Measurements from ENCODE around the gene THBS3. TPM values are rescaled to one million over a fixed set of nuclear protein-coding genes. Genes with fewer than 3 reads are reported as not detected.
A peak's percentile ranks its signal among the peaks of the same experiment; 100 is the strongest.
"Not testable (repeated sequence)": the region's sequence is repeated elsewhere in the genome, so short reads cannot be mapped to it uniquely, and the experiment has no call there.

The THBS3 gene
- total and polyA plus RNA-seq, 2 donors (not counting 1 experiment from before 2014, with no cell fraction given), result 36.8 to 39.6 TPM

DNA sequence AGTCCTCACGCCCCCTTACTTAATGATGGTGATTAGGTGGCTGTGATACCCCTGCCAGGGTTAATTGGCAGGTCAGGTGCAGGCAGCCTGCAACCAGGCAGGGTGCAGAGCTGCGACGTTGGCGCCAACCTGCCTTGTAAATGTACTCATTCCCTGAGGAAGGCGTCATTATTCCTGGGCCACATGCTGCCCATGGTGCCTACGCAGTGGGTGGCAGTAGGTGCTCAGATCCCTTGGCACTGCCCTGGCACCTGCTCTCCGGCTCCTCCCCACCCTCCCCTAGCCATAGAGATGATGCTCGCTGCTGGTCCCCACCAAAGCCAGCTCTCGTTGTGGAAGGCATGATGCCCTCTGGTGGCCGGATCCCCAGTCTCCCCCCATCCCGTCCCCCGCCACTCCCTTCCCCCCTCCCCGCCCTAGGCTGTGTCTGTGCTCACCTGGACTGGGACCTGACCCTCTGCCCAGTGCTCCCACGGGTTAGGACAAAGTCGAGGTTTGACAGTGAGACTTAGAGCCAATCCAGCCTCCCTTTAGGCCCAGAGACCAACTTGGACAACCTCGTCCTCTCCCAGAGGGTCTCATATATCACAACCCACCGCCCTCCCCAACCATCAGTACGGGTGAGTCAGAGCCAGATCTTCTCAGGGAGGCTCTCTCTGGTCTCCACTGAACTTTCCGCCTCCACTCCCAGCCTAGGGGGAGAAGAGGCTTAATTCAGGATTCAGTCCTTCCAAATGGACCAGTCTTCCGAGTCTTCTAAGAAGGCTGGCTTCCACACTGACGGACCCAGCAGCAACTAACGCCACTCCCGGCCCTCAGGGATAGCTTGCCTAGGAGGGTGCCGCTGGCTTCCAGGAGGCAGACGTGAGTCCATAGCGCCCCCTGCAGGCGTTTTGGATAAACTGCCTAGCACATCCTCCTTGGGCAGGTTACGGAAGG, 40.3 kb downstream of the THBS3 start:
- H3K36me3 ChIP-seq (ENCODE audit: control insufficient read depth, insufficient read depth, low read length), result peaks cover 2% of the 10 kb centered on the region
- no peaks in the 10 kb centered on the region for H4K20me1 ChIP-seq (ENCODE audit: control insufficient read depth, extremely low read depth, insufficient read depth, low read length)
- H3K9ac ChIP-seq (ENCODE audit: insufficient read depth, low read length), result no peak overlapping the region
- no peak overlapping the region for H2AFZ ChIP-seq (ENCODE audit: low read length)
- H3K9me3 ChIP-seq (ENCODE audit: control insufficient read depth, insufficient read depth, low read depth, low read length), result no peaks in the 10 kb centered on the region
- H3K27me3 ChIP-seq (ENCODE audit: control insufficient read depth, insufficient read depth, low read length), result peaks cover 3% of the 10 kb centered on the region
- peak; percentile 51 for TF ChIP-seq EZH2 (IDR thresholded peaks at IDR 0.05; ENCODE audit: low read length, missing control alignments)
- TF ChIP-seq, protein P1, sequence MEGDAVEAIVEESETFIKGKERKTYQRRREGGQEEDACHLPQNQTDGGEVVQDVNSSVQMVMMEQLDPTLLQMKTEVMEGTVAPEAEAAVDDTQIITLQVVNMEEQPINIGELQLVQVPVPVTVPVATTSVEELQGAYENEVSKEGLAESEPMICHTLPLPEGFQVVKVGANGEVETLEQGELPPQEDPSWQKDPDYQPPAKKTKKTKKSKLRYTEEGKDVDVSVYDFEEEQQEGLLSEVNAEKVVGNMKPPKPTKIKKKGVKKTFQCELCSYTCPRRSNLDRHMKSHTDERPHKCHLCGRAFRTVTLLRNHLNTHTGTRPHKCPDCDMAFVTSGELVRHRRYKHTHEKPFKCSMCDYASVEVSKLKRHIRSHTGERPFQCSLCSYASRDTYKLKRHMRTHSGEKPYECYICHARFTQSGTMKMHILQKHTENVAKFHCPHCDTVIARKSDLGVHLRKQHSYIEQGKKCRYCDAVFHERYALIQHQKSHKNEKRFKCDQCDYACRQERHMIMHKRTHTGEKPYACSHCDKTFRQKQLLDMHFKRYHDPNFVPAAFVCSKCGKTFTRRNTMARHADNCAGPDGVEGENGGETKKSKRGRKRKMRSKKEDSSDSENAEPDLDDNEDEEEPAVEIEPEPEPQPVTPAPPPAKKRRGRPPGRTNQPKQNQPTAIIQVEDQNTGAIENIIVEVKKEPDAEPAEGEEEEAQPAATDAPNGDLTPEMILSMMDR (conservative IDR thresholded peaks at IDR 0.05 in 1 of 2, IDR thresholded peaks at IDR 0.05 in 1 of 2; ENCODE audit: low read depth in 1 of 2, low read length in 2 of 2), result peak; percentile 81 to 94
- peak; percentile 59 to 83 for DNase-seq (ENCODE audit: low read depth in 2 of 2)
- H3K4me3 ChIP-seq (replicated peaks in 1 of 4; ENCODE audit: control extremely low read depth in 1 of 4, insufficient read depth in 1 of 4, low read depth in 3 of 4, low read length in 4 of 4), result no peak overlapping the region
- peaks cover 8% of the 10 kb centered on the region for H3K4me1 ChIP-seq (ENCODE audit: control insufficient read depth, extremely low read depth, insufficient read depth, low read length)
- peaks cover 6% of the 10 kb centered on the region for H3K79me2 ChIP-seq (ENCODE audit: control insufficient read depth, insufficient read depth, low read length)
- H3K4me2 ChIP-seq (ENCODE audit: extremely low read depth, insufficient read depth, low read length), result peak overlapping the region; percentile 54
- no peak overlapping the region for H3K27ac ChIP-seq (ENCODE audit: insufficient read depth, low read length)

DNA sequence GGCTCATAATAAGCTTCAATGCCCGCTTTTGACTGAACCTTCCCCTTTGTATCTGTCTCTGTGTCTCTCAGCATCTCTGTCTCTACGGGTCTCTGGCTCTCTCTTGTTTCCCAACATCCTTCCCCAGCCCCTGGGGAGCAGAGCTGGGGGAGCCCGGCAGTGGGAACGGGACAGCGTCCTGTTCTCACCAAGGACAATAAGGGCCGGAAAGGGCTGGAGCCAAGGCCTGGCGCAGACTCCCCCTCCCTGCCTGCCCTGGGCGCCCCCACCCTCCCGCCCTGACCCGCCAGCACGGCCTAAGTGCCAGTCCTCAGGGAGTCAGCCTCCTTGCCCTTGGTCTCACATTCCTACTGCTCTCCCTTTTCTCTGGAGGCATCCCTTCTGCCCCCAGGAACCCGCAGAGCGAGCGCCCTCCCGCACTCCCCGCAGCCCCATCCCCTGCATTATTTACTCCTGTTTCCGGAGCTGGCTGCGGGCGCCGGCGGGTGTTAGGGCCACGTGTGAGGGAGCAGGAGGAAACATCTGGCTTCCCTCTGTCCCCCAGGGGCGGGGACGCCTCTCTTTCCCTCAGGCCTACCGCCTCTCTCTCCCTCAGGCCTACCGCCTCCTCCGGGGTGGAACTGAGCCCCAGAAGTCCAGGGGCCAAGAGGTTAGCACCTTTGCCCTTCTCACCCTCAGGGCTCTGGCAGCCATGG, 41.1 kb downstream of the THBS3 start:
- Histone ChIP-seq H4K20me1 (ENCODE audit: control insufficient read depth, extremely low read depth, insufficient read depth, low read length) (no peaks in the 10 kb centered on the region), H3K79me2 (ENCODE audit: control insufficient read depth, insufficient read depth, low read length) (no peaks in the 10 kb centered on the region), H3K4me2 (ENCODE audit: extremely low read depth, insufficient read depth, low read length) (no peak overlapping the region), H3K27ac (ENCODE audit: insufficient read depth, low read length) (no peak overlapping the region), H3K27me3 (ENCODE audit: control insufficient read depth, insufficient read depth, low read length) (peaks cover 3% of the 10 kb centered on the region), H3K4me1 (ENCODE audit: control insufficient read depth, extremely low read depth, insufficient read depth, low read length) (peaks cover 6% of the 10 kb centered on the region), H2AFZ (ENCODE audit: low read length) (no peak overlapping the region), H3K9ac (ENCODE audit: insufficient read depth, low read length) (no peak overlapping the region), H3K9me3 (ENCODE audit: control insufficient read depth, insufficient read depth, low read depth, low read length) (no peaks in the 10 kb centered on the region), H3K4me3 (replicated peaks in 1 of 4; ENCODE audit: control extremely low read depth in 1 of 4, insufficient read depth in 1 of 4, low read depth in 3 of 4, low read length in 4 of 4) (no peak overlapping the region), H3K36me3 (ENCODE audit: control insufficient read depth, insufficient read depth, low read length) (peaks cover 2% of the 10 kb centered on the region)
- no peak for TF ChIP-seq EZH2 (IDR thresholded peaks at IDR 0.05; ENCODE audit: low read length, missing control alignments)
- TF ChIP-seq, protein P1 (conservative IDR thresholded peaks at IDR 0.05 in 1 of 2, IDR thresholded peaks at IDR 0.05 in 1 of 2; ENCODE audit: low read depth in 1 of 2, low read length in 2 of 2), result no peak
- DNase-seq (ENCODE audit: low read depth in 2 of 2), result peak in 1 of 2 donors; percentile 14

DNA sequence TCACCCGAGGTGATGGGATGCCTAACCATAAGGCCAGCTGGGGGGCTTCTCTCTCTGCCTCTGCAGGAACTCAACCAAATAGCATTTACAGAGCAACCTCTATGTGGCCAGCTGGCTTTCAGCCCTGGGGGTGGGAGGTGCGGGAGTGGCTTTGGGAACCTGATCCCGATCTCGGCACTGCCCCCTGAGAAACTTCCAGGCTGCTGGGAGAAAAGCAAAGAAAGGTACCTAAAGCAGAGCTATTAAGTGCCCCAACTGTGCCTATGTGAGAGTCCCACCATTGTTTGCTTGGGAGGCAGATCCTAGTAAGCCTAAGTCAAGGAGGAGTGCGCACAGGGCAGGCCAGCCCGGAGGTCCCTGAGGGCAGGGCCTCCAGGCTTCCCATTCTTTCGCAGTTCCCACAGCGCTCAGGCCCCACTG, 41.6 kb downstream of the THBS3 start:
- Histone ChIP-seq H3K9me3 (ENCODE audit: control insufficient read depth, insufficient read depth, low read depth, low read length) (no peaks in the 10 kb centered on the region), H3K4me2 (ENCODE audit: extremely low read depth, insufficient read depth, low read length) (no peak overlapping the region), H3K36me3 (ENCODE audit: control insufficient read depth, insufficient read depth, low read length) (peaks cover 2% of the 10 kb centered on the region), H3K79me2 (ENCODE audit: control insufficient read depth, insufficient read depth, low read length) (no peaks in the 10 kb centered on the region), H3K4me3 (replicated peaks in 1 of 4; ENCODE audit: control extremely low read depth in 1 of 4, insufficient read depth in 1 of 4, low read depth in 3 of 4, low read length in 4 of 4) (no peak overlapping the region), H4K20me1 (ENCODE audit: control insufficient read depth, extremely low read depth, insufficient read depth, low read length) (no peaks in the 10 kb centered on the region), H3K27ac (ENCODE audit: insufficient read depth, low read length) (no peak overlapping the region), H3K9ac (ENCODE audit: insufficient read depth, low read length) (no peak overlapping the region), H3K27me3 (ENCODE audit: control insufficient read depth, insufficient read depth, low read length) (peaks cover 3% of the 10 kb centered on the region), H3K4me1 (ENCODE audit: control insufficient read depth, extremely low read depth, insufficient read depth, low read length) (peaks cover 6% of the 10 kb centered on the region), H2AFZ (ENCODE audit: low read length) (no peak overlapping the region)
- TF ChIP-seq, protein P1 (conservative IDR thresholded peaks at IDR 0.05 in 1 of 2, IDR thresholded peaks at IDR 0.05 in 1 of 2; ENCODE audit: low read depth in 1 of 2, low read length in 2 of 2), result no peak
- no peak for TF ChIP-seq EZH2 (IDR thresholded peaks at IDR 0.05; ENCODE audit: low read length, missing control alignments)
- DNase-seq (ENCODE audit: low read depth in 2 of 2), result no peak

DNA sequence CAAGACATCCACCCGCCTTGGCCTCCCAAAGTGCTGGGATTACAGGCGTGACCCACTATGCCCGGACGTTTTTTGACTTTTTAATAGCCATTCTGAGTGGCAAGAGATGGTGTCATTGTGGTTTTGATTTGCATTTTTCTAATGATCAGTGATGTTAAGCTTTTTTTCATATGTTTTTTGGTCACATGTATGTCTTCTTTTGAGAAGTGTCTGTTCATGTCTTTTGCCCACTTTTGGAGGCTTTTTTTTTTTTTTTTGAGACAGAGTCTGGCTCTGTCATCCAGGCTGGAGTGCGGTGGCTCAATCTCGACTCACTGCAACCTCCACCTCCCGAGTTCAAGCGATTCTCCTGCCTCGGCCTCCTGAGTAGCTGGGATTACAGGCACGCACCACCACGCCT, 43.1 kb downstream of the THBS3 start:
- not testable (repeated sequence) for H3K9me3 ChIP-seq (ENCODE audit: control insufficient read depth, insufficient read depth, low read depth, low read length); DNase-seq (ENCODE audit: low read depth in 2 of 2); H3K27me3 ChIP-seq (ENCODE audit: control insufficient read depth, insufficient read depth, low read length); H3K4me1 ChIP-seq (ENCODE audit: control insufficient read depth, extremely low read depth, insufficient read depth, low read length); H3K4me3 ChIP-seq (replicated peaks in 1 of 4; ENCODE audit: control extremely low read depth in 1 of 4, insufficient read depth in 1 of 4, low read depth in 3 of 4, low read length in 4 of 4); H2AFZ ChIP-seq (ENCODE audit: low read length); H4K20me1 ChIP-seq (ENCODE audit: control insufficient read depth, extremely low read depth, insufficient read depth, low read length); H3K36me3 ChIP-seq (ENCODE audit: control insufficient read depth, insufficient read depth, low read length); H3K4me2 ChIP-seq (ENCODE audit: extremely low read depth, insufficient read depth, low read length); H3K9ac ChIP-seq (ENCODE audit: insufficient read depth, low read length); H3K79me2 ChIP-seq (ENCODE audit: control insufficient read depth, insufficient read depth, low read length); H3K27ac ChIP-seq (ENCODE audit: insufficient read depth, low read length)

Data from fibroblast of lung (primary cell).